ENCODE measurements around the gene TTLL3. TPM values are rescaled to one million over a fixed set of nuclear protein-coding genes. Genes with fewer than 3 reads are reported as not detected.

Gene TTLL3
- total RNA-seq, 4 donors from 2014 or later, result 36.5 to 125 (median 70.0) TPM

GRCh38 chr3:9884555-9885165 is 74.6 kb downstream of the TTLL3 start:
- no peak for TF ChIP-seq CTCF (IDR thresholded peaks at IDR 0.05; ENCODE audit: low read depth)

Other genes with a start within 250 kb of the TTLL3 start
- 10 to 100 TPM; 28.0 to 46.6 (median 39.4) TPM for gene MTMR14, start 160.8 kb upstream of the TTLL3 start, total RNA-seq
- 1 to 10 TPM in 1 of 4 donors, not detected in 3; 2.0 TPM for gene CPNE9, start 106.4 kb upstream of the TTLL3 start, total RNA-seq
- 10 to 100 TPM; 11.3 to 18.8 (median 14.5) TPM for gene BRPF1, start 78.5 kb upstream of the TTLL3 start, total RNA-seq
- gene OGG1, start 60.3 kb upstream of the TTLL3 start, total RNA-seq, result 10 to 100 TPM; 16.0 to 23.0 (median 19.3) TPM
- 100 to 1,000 TPM in 1 of 4 donors, 10 to 100 TPM in 3; 57.0 to 122 (median 66.6) TPM for gene CAMK1, start 40.3 kb upstream of the TTLL3 start, total RNA-seq
- gene TADA3, start 17.8 kb upstream of the TTLL3 start, total RNA-seq, result 10 to 100 TPM; 32.1 to 69.6 (median 58.9) TPM
- gene ARPC4, start 17.2 kb upstream of the TTLL3 start, total RNA-seq, result 100 to 1,000 TPM in 3 of 4 donors, 10 to 100 TPM in 1; 85.4 to 174 (median 158) TPM
- 10 to 100 TPM; 28.9 to 40.1 (median 33.8) TPM for gene RPUSD3, start 33.7 kb downstream of the TTLL3 start, total RNA-seq
- gene CIDEC, start 70.0 kb downstream of the TTLL3 start, total RNA-seq, result 1,000 to 10,000 TPM in 2 of 4 donors, 100 to 1,000 TPM in 2; 684 to 1,626 (median 1,205) TPM
- gene JAGN1, start 80.3 kb downstream of the TTLL3 start, total RNA-seq, result 10 to 100 TPM; 53.7 to 83.8 (median 60.2) TPM
- gene IL17RE, start 92.6 kb downstream of the TTLL3 start, total RNA-seq, result 10 to 100 TPM in 3 of 4 donors, 1 to 10 TPM in 1; 5.9 to 27.9 (median 14.2) TPM
- gene IL17RC, start 106.8 kb downstream of the TTLL3 start, total RNA-seq, result 10 to 100 TPM; 26.3 to 99.3 (median 82.1) TPM
- gene CRELD1, start 123.6 kb downstream of the TTLL3 start, total RNA-seq, result 10 to 100 TPM; 30.2 to 45.6 (median 35.5) TPM
- 1 to 10 TPM in 2 of 4 donors, under 1 TPM in 2; 0.82 to 2.4 (median 1.0) TPM for gene PRRT3, start 142.1 kb downstream of the TTLL3 start, total RNA-seq
- 100 to 1,000 TPM in 1 of 4 donors, 10 to 100 TPM in 3; 71.6 to 103 (median 90.8) TPM for gene EMC3, start 176.6 kb downstream of the TTLL3 start, total RNA-seq
- 10 to 100 TPM in 2 of 4 donors, 1 to 10 TPM in 2; 1.5 to 12.2 (median 7.2) TPM for gene FANCD2, start 216.2 kb downstream of the TTLL3 start, total RNA-seq

Measured in subcutaneous adipose tissue (tissue), 4 donors.